HCT116 (cell line): Measurements from ENCODE around the gene PCDH9. TPM values are rescaled to one million over a fixed set of nuclear protein-coding genes. Genes with fewer than 3 reads are reported as not detected.

Source experiments
- ATAC-seq: fragments of 200-7000 bp; cut with Tn5 transposase; 2 replicates; pipeline ENCODE4 v1.9.1; 2020; ENCODE audit warnings: mild to moderate bottlenecking, moderate library complexity
- BruUV-seq: library from RNA; stranded (reverse); fragments of 400-500 nt; replicated peaks from 2 replicates; lab custom pipeline; 2021; lab: Mats Ljungman, UMichigan
- CTCF ChIA-PET: fragments of 300-600 bp; sonication (Branson Sonifier 250); formaldehyde crosslinking; loops from one replicate; lab custom pipeline; 2021; ENCODE audit warnings: antibody characterized with exemption; lab: Charles Lee
- POLR2A ChIA-PET: fragments of 300-600, 350-600 bp; sonication (Branson Sonifier 250); formaldehyde crosslinking; loops from one replicate; lab custom pipeline; 2021; ENCODE audit warnings: antibody characterized with exemption; lab: Charles Lee
- RAD21 ChIA-PET, 2 experiments: fragments of 300-600 bp; sonication (Branson Sonifier 250); formaldehyde crosslinking; loops; one replicate each; lab custom pipeline; 2023; ENCODE audit warnings: low total read pairs in 2 of 2; ENCODE audit not compliant: uncharacterized antibody in 2 of 2, unreplicated experiment in 2 of 2, low non-redundant PET in 1 of 2; lab: Charles Lee
- DNase-seq: peaks from one replicate; pipeline ENCODE4 v3.0.0-alpha.2; 2010; ENCODE audit warnings: low read depth, low spot score
- H2AFZ ChIP-seq: fragments of 200-600 bp; shearing (Covaris generic), sonication (generic); 2 replicates; pipeline ENCODE4 v1.6.1; 2017; ENCODE audit warnings: low read depth, mixed run types, mixed read lengths, antibody characterized with exemption, low read length; ENCODE audit not compliant: poor library complexity, severe bottlenecking
- H3K27ac ChIP-seq: 2 replicates; pipeline ENCODE4 v1.5.1; 2012; ENCODE audit warnings: low read depth, low read length
- H3K27me3 ChIP-seq: fragments of 200-600 bp; sonication (generic); 2 replicates; pipeline ENCODE4 v1.6.1; 2016; ENCODE audit warnings: mixed run types, low read length, mixed read lengths; ENCODE audit not compliant: insufficient read depth
- H3K36me3 ChIP-seq, 2 experiments: fragments of 200-500 bp in 1 of 2; fragments of 200-600 bp in 1 of 2; sonication (Bioruptor generic) in 1 of 2; sonication (generic) in 1 of 2; 2 replicates each; pipeline versions ENCODE4 v1.5.1 to v1.6.1; 2014 to 2016; ENCODE audit warnings: low read length in 2 of 2, inconsistent platforms in 1 of 2, mixed read lengths in 1 of 2, mixed run types in 1 of 2; ENCODE audit not compliant: insufficient read depth in 2 of 2, control insufficient read depth in 1 of 2
- H3K4me1 ChIP-seq, 2 experiments: fragments of 200-600 bp in 1 of 2; sonication (generic) in 1 of 2; 2 replicates each; pipeline versions ENCODE4 v1.5.1 to v1.6.1; 2012 to 2017; ENCODE audit warnings: low read length in 2 of 2, inconsistent platforms in 1 of 2, mild to moderate bottlenecking in 1 of 2, mixed read lengths in 1 of 2, mixed run types in 1 of 2, moderate library complexity in 1 of 2; ENCODE audit not compliant: insufficient read depth in 2 of 2, control insufficient read depth in 1 of 2
- H3K4me2 ChIP-seq: fragments of 200-600 bp; sonication (generic); 2 replicates; pipeline ENCODE4 v1.6.1; 2017; ENCODE audit warnings: mixed run types, low read length, mixed read lengths
- H3K4me3 ChIP-seq, 2 experiments: fragments of 200-600 bp in 1 of 2; sonication (generic) in 1 of 2; replicated peaks in 1 of 2; 2 replicates each; pipeline ENCODE4 v1.5.1; 2011 to 2016; ENCODE audit warnings: low read length in 2 of 2, control low read depth in 1 of 2, low read depth in 1 of 2, mild to moderate bottlenecking in 1 of 2, mixed read lengths in 1 of 2, mixed run types in 1 of 2
- H3K79me2 ChIP-seq: fragments of 200-600 bp; sonication (generic); 2 replicates; pipeline ENCODE4 v1.6.1; 2017; ENCODE audit warnings: mild to moderate bottlenecking, mixed run types, low read length, moderate library complexity, mixed read lengths; ENCODE audit not compliant: insufficient read depth
- H3K9ac ChIP-seq: fragments of 200-600 bp; sonication (generic); 2 replicates; pipeline ENCODE4 v1.6.1; 2016; ENCODE audit warnings: low read length, mixed read lengths
- H3K9me2 ChIP-seq: fragments of 200-600 bp; sonication (generic), shearing (Covaris generic); 2 replicates; pipeline ENCODE4 v1.6.1; 2017; ENCODE audit warnings: mixed run types, mild to moderate bottlenecking, moderate library complexity; ENCODE audit not compliant: insufficient read depth
- H3K9me3 ChIP-seq, 2 experiments: fragments of 200-500 bp in 1 of 2; fragments of 200-600 bp in 1 of 2; sonication (Bioruptor generic) in 1 of 2; sonication (generic) in 1 of 2; 2 replicates each; pipeline ENCODE4 v1.6.1; 2014 to 2017; ENCODE audit warnings: low read length in 2 of 2, mixed read lengths in 2 of 2, inconsistent platforms in 1 of 2, low read depth in 1 of 2, mild to moderate bottlenecking in 1 of 2, mixed run types in 1 of 2, moderate library complexity in 1 of 2; ENCODE audit not compliant: control insufficient read depth in 1 of 2, insufficient read depth in 1 of 2
- H4K20me1 ChIP-seq: fragments of 200-600 bp; sonication (generic), shearing (Covaris generic); 2 replicates; pipeline ENCODE4 v1.6.1; 2017; ENCODE audit warnings: mixed run types, mild to moderate bottlenecking, moderate library complexity; ENCODE audit not compliant: insufficient read depth
- CBX3 ChIP-seq: IDR thresholded peaks from 2 replicates; pipeline ENCODE4 v1.6.1; 2012; ENCODE audit warnings: low read depth
- EGR1 ChIP-seq: IDR thresholded peaks from 2 replicates; pipeline ENCODE4 v1.6.1; 2012; ENCODE audit warnings: low read depth
- ELF1 ChIP-seq: IDR thresholded peaks from 2 replicates; pipeline ENCODE4 v1.6.1; 2012; ENCODE audit warnings: low read depth, borderline replicate concordance
- EZH2 ChIP-seq: fragments of 200-600 bp; sonication (generic); IDR thresholded peaks from 2 replicates; pipeline ENCODE4 v1.6.1; 2017; ENCODE audit warnings: antibody characterized with exemption, mixed run types
- EZH2phosphoT487 ChIP-seq: fragments of 200-600 bp; IDR thresholded peaks from 2 replicates; pipeline ENCODE4 v1.6.1; 2018; ENCODE audit warnings: antibody characterized with exemption, borderline replicate concordance
- JUND ChIP-seq: IDR thresholded peaks from 2 replicates; pipeline ENCODE4 v1.6.1; 2012
- MAX ChIP-seq: IDR thresholded peaks from 2 replicates; pipeline ENCODE4 v1.6.1; 2012
- POLR2A ChIP-seq: IDR thresholded peaks from 2 replicates; pipeline ENCODE4 v1.7.0; 2011; ENCODE audit warnings: borderline replicate concordance; ENCODE audit not compliant: insufficient read depth, insufficient read length; ENCODE audit errors: extremely low read depth
- POLR2AphosphoS5 ChIP-seq: IDR thresholded peaks from 2 replicates; pipeline ENCODE4 v1.6.1; 2011; ENCODE audit warnings: mild to moderate bottlenecking, low read depth, low read length, moderate library complexity
- RAD21 ChIP-seq: IDR thresholded peaks from 2 replicates; pipeline ENCODE4 v1.6.1; 2012; ENCODE audit warnings: low read depth, mild to moderate bottlenecking
- REST ChIP-seq: IDR thresholded peaks from 2 replicates; pipeline ENCODE4 v1.6.1; 2012; ENCODE audit warnings: low read depth
- SIN3A ChIP-seq: IDR thresholded peaks from 2 replicates; pipeline ENCODE4 v1.6.1; 2012; ENCODE audit warnings: low read depth
- SP1 ChIP-seq: IDR thresholded peaks from 2 replicates; pipeline ENCODE4 v1.6.1; 2012; ENCODE audit warnings: low read depth
- SRF ChIP-seq: IDR thresholded peaks from 2 replicates; pipeline ENCODE4 v1.6.1; 2012; ENCODE audit warnings: low read depth
- TCF7L2 ChIP-seq: IDR thresholded peaks from 2 replicates; pipeline ENCODE4 v1.7.0; 2011; ENCODE audit warnings: borderline replicate concordance, inconsistent platforms; ENCODE audit not compliant: insufficient read depth, insufficient read length; ENCODE audit errors: extremely low read depth
- ZBTB33 ChIP-seq: IDR thresholded peaks from 2 replicates; pipeline ENCODE4 v1.6.1; 2011; ENCODE audit warnings: mild to moderate bottlenecking, low read length, moderate library complexity; ENCODE audit not compliant: insufficient replicate concordance; ENCODE audit errors: extremely low read depth
- intact Hi-C: fragments of 100-400 bp; cut with micrococcal nuclease; formaldehyde crosslinking; loops from 2 replicates; pipeline ENCODE4 v1.10.0; 2022
- total RNA-seq: library from RNA; stranded (reverse); gene quantifications from one replicate; pipeline ENCODE4 v1.2.1, GENCODE V29; 2021; ENCODE audit not compliant: unreplicated experiment

PCDH9 gene
- total RNA-seq, 1 experiment from 2014 or later: 0.02 TPM

GRCh38 chr13:67167420-67167819, 62.7 kb downstream of the PCDH9 start:
- H4K20me1 ChIP-seq: no peaks in the 10 kb centered on the region
- H3K9me3 ChIP-seq: no peaks in the 10 kb centered on the region
- intact Hi-C loops: no loop called here
- no peaks in the 10 kb centered on the region for H3K36me3 ChIP-seq
- TF ChIP-seq SRF: no peak
- no peak for TF ChIP-seq SP1
- TF ChIP-seq RAD21: no peak
- TF ChIP-seq REST: no peak
- no peak for TF ChIP-seq POLR2A
- TF ChIP-seq POLR2AphosphoS5: no peak
- TF ChIP-seq EZH2: no peak
- no peak for TF ChIP-seq CBX3
- TF ChIP-seq ELF1: no peak
- TF ChIP-seq MAX: no peak
- no peak for TF ChIP-seq JUND
- TF ChIP-seq EGR1: no peak
- no peak for TF ChIP-seq SIN3A
- no peak for TF ChIP-seq TCF7L2
- no peak for TF ChIP-seq ZBTB33
- no peak for TF ChIP-seq EZH2phosphoT487
- ChIA-PET POLR2A (no interaction called here), RAD21 (no interaction called here), CTCF (no interaction called here)
- DNase-seq: no peak
- no peak overlapping the region for H3K4me2 ChIP-seq
- H3K4me3 ChIP-seq: no peak overlapping the region
- no peak overlapping the region for H3K27ac ChIP-seq
- H2AFZ ChIP-seq: no peak overlapping the region
- H3K9ac ChIP-seq: no peak overlapping the region
- H3K4me1 ChIP-seq: no peaks in the 10 kb centered on the region
- no peaks in the 10 kb centered on the region for H3K27me3 ChIP-seq
- H3K79me2 ChIP-seq: no peaks in the 10 kb centered on the region
- no peaks in the 10 kb centered on the region for H3K9me2 ChIP-seq
- ATAC-seq: no peak
- BruUV-seq: no TSS peak
